Epithelial cell of proximal tubule (primary cell): ENCODE results near the gene ALX4. TPM values are rescaled to one million over a fixed set of nuclear protein-coding genes. Genes with fewer than 3 reads are reported as not detected.

ENCODE experiments used
- DNase-seq: peaks from one replicate; pipeline ENCODE4 v3.0.0-alpha.2; 2011; ENCODE audit warnings: low read depth
- H3K4me3 ChIP-seq: 2 replicates; pipeline ENCODE4 v1.5.1; 2011; ENCODE audit warnings: low read depth, mild to moderate bottlenecking, low read length
- total RNA-seq: library from RNA; depleted of rRNA; stranded (reverse); fragments of >200 nt; gene quantifications from 2 replicates; pipeline ENCODE4 v1.2.3, GENCODE V29; 2015
- TF ChIP-seq, protein P1 (sequence below): conservative IDR thresholded peaks from 2 replicates; pipeline ENCODE4 v1.5.1; 2012; ENCODE audit warnings: low read depth, mild to moderate bottlenecking, low read length

Gene ALX4
- total RNA-seq, 1 donor from 2014 or later, result not detected

DNA sequence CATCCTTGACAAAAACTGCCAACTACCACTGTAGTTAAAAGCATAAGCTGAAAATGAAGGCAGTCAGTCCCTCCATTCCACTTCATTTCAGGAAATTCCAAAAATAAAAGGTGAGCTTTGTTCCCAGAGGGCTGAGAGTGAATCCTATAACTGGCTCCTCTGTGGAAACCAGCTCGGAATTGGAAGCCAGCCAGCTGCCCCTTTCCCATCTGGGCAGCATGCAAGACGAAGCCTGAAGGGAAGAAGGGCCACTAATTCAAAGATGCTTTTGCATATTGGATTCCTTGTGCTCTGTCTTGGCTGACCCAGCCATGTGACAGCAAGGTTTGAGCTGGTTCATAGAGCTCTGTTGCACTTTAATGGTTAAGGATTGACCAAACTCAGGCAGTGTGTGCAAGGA lies 83.4 kb downstream of the ALX4 start:
- H3K4me3 ChIP-seq, result no peak overlapping the region
- no peak for DNase-seq
- TF ChIP-seq, protein P1, sequence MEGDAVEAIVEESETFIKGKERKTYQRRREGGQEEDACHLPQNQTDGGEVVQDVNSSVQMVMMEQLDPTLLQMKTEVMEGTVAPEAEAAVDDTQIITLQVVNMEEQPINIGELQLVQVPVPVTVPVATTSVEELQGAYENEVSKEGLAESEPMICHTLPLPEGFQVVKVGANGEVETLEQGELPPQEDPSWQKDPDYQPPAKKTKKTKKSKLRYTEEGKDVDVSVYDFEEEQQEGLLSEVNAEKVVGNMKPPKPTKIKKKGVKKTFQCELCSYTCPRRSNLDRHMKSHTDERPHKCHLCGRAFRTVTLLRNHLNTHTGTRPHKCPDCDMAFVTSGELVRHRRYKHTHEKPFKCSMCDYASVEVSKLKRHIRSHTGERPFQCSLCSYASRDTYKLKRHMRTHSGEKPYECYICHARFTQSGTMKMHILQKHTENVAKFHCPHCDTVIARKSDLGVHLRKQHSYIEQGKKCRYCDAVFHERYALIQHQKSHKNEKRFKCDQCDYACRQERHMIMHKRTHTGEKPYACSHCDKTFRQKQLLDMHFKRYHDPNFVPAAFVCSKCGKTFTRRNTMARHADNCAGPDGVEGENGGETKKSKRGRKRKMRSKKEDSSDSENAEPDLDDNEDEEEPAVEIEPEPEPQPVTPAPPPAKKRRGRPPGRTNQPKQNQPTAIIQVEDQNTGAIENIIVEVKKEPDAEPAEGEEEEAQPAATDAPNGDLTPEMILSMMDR, result no peak

DNA sequence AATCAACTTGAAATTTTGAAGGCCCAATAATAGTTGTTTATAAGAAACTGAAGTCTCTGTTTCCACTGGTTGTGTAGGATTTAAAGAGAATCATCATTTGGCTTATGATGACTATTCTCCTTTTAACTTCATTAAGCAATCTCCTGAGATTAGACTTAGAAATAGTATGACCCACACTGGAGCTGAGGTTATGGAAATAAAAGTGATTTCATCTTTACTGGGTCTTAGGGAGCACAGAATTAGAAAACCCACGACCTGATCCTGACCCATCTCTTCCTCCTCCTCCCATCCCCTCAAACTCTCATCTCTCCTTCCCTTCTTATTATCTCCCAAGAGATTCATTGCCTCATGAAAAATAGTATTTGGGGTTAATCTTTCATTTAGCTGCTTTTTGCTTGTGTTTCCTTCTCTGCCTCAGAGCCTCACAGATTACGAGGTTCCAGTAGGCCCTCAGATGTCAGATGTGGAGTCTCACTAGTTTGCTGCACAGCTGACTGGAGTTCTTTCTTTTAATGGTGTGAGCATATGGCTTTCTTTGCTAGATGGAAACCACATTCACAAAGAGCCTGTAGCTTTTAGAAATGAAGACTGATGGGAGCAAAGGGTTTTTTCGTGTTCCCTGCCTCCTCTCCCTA lies 85.0 kb downstream of the ALX4 start:
- DNase-seq, result no peak
- TF ChIP-seq, protein P1, result no peak
- H3K4me3 ChIP-seq, result no peak overlapping the region

DNA sequence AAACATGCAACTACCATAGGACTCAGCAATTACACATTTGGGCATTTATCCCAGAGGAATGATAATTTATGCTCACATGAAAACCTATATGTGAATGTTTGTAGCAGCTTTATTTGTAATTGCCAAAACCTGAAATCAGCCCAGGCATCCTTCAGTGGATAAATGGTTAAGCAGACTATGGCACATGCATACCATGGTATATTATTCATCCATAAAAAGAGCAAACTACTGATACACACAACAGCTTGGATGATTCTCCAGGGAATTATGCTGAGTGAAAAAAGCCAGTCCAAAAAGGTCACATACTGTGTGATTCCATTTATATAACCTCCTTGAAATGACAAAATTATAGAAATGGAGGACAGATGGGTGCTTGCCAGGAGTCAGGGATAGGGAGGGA lies 86.7 kb downstream of the ALX4 start:
- TF ChIP-seq, protein P1, result no peak
- H3K4me3 ChIP-seq, result no peak overlapping the region
- no peak for DNase-seq

DNA sequence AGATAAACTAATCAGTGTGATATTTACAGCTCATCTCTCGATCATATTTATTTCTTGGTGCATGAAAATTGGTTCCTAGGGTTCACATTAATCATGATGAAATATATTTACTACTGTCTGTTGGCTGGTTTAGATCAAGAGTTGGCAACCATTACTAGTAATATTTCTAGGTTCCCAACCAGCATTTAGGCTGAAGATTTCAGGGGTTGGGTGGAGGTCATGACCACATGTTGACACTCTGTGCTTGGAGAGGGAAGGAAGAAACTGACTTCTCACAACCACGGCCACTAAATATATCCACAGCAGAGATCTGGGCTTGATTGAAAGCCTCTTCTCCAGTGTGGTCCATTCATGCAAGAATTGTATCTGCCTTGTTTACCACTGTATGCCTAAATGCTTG lies 87.9 kb downstream of the ALX4 start:
- no peak for DNase-seq
- no peak overlapping the region for H3K4me3 ChIP-seq

DNA sequence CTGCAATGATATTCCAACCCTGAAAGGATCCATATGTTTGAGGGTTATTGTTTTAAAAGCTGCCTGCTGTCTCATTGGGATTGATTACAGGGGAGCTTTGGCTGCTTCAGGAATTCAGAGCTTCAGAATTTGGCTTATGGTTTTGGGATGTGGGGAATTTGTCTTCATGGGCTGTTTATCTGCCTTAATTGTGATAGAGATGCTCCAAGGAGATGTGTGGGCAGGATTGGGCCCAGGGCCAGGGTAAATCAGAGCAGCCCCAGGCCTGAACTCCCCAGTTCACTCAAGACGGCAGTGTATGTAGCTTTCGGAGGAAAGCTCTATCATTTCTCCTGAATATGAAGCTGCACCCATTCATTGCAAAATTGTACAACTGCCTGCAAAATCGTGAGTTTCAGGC lies 88.5 kb downstream of the ALX4 start:
- TF ChIP-seq, protein P1, result no peak
- no peak for DNase-seq
- H3K4me3 ChIP-seq, result no peak overlapping the region

More for the DNA sequence above, 87.9 kb downstream of the ALX4 start:
- TF ChIP-seq, protein P1, result no peak

DNA sequence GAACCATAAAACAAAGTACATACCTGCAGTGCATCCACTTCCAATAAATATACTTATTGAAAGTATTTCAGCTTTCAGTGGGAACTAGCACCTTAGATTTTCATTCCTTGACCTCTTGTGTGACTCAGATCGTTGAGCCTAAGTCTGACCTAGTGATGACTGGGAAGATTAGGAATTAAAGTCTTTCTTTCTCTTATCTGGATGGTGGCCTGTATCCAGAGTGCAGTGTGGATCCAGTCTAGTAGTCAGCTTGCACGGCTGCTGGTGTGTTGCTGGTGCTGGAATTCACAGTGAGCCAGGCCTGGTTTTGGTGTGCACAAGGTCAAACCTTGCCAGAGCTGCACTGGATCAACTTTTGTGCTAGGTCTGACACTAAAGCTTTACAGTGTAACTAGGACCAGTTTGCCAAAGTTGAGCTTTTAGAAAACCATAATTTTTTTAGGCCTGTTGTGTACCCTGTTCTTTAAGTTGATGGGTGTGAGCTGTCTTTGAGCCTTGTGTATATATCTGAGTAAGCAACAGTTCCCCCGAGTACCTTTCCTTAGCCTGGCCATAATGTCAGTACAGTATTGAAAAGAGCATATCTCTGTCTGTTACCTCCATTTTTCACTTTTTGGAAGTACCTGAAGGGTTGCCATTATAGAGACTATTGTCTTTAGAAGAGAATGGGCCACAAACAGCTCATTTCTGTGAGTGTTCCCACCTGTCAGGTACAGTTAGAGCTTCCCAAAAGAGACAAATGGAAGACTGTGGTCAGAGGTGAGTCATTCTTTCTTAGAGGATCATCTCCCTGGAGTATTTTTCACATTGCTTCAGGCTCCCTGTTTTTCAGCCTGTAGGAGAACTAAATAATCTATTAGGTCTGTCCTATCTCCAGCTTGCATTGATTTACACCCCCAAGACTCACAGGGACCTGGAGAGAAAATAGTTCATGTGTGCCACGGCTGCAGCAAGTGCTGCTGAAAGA lies 89.8 kb downstream of the ALX4 start:
- no peak overlapping the region for H3K4me3 ChIP-seq
- TF ChIP-seq, protein P1, result no peak
- no peak for DNase-seq
